CD4-positive, alpha-beta T cell treated with Interleukin-4 for 4 hours (primary cell): Measurements from ENCODE around the gene IGFALS.

Experiments
- DNase-seq: peaks from one replicate; pipeline ENCODE4 v3.0.0-alpha.2; 2020

Gene IGFALS

DNA sequence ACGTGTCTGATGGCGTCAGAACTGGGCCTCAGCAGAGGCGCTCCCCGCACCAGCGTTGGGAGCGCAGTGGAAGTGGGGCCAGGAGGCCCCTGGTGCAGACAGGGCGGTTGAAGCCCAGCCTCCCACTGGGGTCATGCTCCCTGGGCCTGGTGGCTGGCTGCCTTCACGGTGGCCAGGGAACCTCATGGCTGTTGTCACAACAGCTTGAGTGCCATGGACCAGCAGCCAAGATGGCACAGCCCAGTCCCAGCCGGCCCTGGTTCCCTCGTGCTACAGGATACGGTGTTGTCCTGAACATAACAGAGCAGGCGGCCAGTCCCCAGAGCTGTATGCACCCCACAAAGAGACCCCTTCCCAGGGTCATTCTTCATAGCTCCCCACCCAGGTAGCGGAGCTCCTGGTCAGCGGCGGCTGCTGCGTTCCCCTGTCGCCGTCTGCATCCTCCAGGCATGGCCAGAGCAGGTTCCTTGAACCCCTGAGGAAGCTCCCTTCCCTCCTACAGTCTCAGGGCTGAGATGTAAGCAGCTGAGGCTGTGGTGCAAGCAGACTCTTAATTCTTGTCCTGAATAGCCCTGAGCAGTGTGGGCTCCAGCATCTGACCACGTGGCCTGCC is 51.8 kb downstream of the IGFALS start:
- DNase-seq, result no peak

DNA sequence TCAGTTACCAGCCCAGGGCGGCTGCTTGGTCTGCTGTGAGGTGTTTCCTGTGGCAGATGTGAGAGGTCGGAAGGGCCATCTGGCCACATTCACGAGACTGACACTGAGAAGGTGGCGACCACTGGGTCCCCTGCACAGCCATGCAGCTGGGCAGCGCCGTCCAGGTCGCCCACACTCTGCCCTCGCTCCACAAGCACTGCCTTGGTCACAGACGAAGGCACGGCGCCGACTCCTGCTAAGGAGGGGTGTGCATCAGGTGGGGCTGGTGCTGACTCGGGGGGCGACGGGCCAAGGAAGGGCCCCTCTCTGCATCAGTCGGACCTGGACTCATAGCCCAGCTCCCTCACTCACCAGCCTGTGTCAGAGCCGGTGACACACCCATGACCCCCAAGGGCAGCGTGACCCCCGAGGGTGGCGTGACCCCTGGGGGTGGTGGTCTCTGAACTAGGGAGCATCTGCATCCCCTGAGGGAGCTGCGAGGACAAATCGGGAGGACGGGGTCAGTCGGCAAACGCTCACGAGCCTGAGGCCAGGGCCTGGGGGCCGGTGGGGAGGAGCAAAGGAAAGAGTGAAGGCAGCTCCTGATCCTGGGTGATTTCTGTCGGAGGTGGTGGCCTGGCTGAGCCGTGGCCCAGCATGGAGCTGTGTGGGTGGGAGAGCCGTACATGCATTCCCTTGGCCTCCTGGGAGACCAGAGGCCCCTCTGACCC is 52.6 kb downstream of the IGFALS start:
- no peak for DNase-seq
